ENCODE measurements around the gene ZNF141.
"Not testable (repeated sequence)": the region's sequence is repeated elsewhere in the genome, so short reads cannot be mapped to it uniquely, and the experiment has no call there.

The ZNF141 gene

GRCh38 chr4:404006-404405 lies 66.4 kb downstream of the ZNF141 start:
- no peak overlapping the region for H3K9ac ChIP-seq (ENCODE audit: low read length)
- no peaks in the 10 kb centered on the region for H3K27me3 ChIP-seq (ENCODE audit: control insufficient read depth in 1 of 2, insufficient read depth in 2 of 2, low read length in 2 of 2)
- H3K4me3 ChIP-seq (ENCODE audit: low read depth in 1 of 2, low read length in 2 of 2), result no peak overlapping the region
- no peaks in the 10 kb centered on the region for H3K36me3 ChIP-seq (ENCODE audit: insufficient read depth, low read length)
- H3K27ac ChIP-seq (ENCODE audit: low read depth, low read length), result no peak overlapping the region
- peaks cover 10% of the 10 kb centered on the region for H3K9me3 ChIP-seq (ENCODE audit: low read length)
- H3K4me1 ChIP-seq (ENCODE audit: insufficient read depth, low read length), result no peaks in the 10 kb centered on the region

- not testable (repeated sequence) for H3K4me3 ChIP-seq (ENCODE audit: low read depth in 1 of 2, low read length in 2 of 2); H3K4me1 ChIP-seq (ENCODE audit: insufficient read depth, low read length); H3K9ac ChIP-seq (ENCODE audit: low read length); H3K36me3 ChIP-seq (ENCODE audit: insufficient read depth, low read length); H3K27me3 ChIP-seq (ENCODE audit: control insufficient read depth in 1 of 2, insufficient read depth in 2 of 2, low read length in 2 of 2); H3K27ac ChIP-seq (ENCODE audit: low read depth, low read length)
- H3K9me3 ChIP-seq (ENCODE audit: low read length), result peaks cover 18% of the 10 kb centered on the region
Observed at GRCh38 chr4:408321-408720, 70.7 kb downstream of the ZNF141 start.

- Histone ChIP-seq H3K9ac (ENCODE audit: low read length) (no peak overlapping the region), H3K27me3 (ENCODE audit: control insufficient read depth in 1 of 2, insufficient read depth in 2 of 2, low read length in 2 of 2) (no peaks in the 10 kb centered on the region), H3K4me3 (ENCODE audit: low read depth in 1 of 2, low read length in 2 of 2) (no peak overlapping the region), H3K4me1 (ENCODE audit: insufficient read depth, low read length) (no peaks in the 10 kb centered on the region), H3K27ac (ENCODE audit: low read depth, low read length) (no peak overlapping the region), H3K9me3 (ENCODE audit: low read length) (peaks cover 63% of the 10 kb centered on the region), H3K36me3 (ENCODE audit: insufficient read depth, low read length) (peaks cover 12% of the 10 kb centered on the region)
Observed at GRCh38 chr4:422587-422986, 85.0 kb downstream of the ZNF141 start.
